GM21619 (cell line): ENCODE measurements around the gene GPR107.

Source experiments
- ATAC-seq: cut with Tn5 transposase; IDR thresholded peaks from one replicate; pipeline ENCODE4 v1.9.1; 2021; ENCODE audit not compliant: unreplicated experiment

The GPR107 gene

GRCh38 chr9:130155647-130156046 is 101.9 kb downstream of the GPR107 start:
- ATAC-seq, result no peak

- no peak for ATAC-seq
Observed at GRCh38 chr9:130156672-130157071, 103.0 kb downstream of the GPR107 start.

- no peak for ATAC-seq
Observed at GRCh38 chr9:130157079-130157478, 103.4 kb downstream of the GPR107 start.

GRCh38 chr9:130158001-130158400 is 104.3 kb downstream of the GPR107 start:
- no peak for ATAC-seq

GRCh38 chr9:130159057-130159456 is 105.4 kb downstream of the GPR107 start:
- ATAC-seq, result no peak

GRCh38 chr9:130159915-130160670 is 106.4 kb downstream of the GPR107 start:
- ATAC-seq, result no peak

- ATAC-seq, result no peak
Observed at GRCh38 chr9:130160862-130161470, 107.3 kb downstream of the GPR107 start.

GRCh38 chr9:130165579-130165978 is 111.9 kb downstream of the GPR107 start:
- ATAC-seq, result no peak

GRCh38 chr9:130166399-130166798 is 112.7 kb downstream of the GPR107 start:
- ATAC-seq, result no peak

- no peak for ATAC-seq
Observed at GRCh38 chr9:130167927-130168326, 114.2 kb downstream of the GPR107 start.

- ATAC-seq, result no peak
Observed at GRCh38 chr9:130171226-130172148, 117.8 kb downstream of the GPR107 start.

- ATAC-seq, result no peak
Observed at GRCh38 chr9:130172161-130172857, 118.6 kb downstream of the GPR107 start, which contains the start of gene NCS1. NCS1 (plus strand) TSS chr9:130172404; CDS start chr9:130172664, 260 bp downstream.

GRCh38 chr9:130172858-130173665 is 119.4 kb downstream of the GPR107 start:
- no peak for ATAC-seq

GRCh38 chr9:130173666-130173983 is 119.9 kb downstream of the GPR107 start:
- no peak for ATAC-seq

GRCh38 chr9:130174025-130174424 is 120.3 kb downstream of the GPR107 start:
- no peak for ATAC-seq

GRCh38 chr9:130174920-130175321 is 121.2 kb downstream of the GPR107 start:
- ATAC-seq, result no peak

GRCh38 chr9:130175355-130175754 is 121.6 kb downstream of the GPR107 start:
- ATAC-seq, result no peak

- ATAC-seq, result no peak
Observed at GRCh38 chr9:130176760-130177159, 123.1 kb downstream of the GPR107 start.

GRCh38 chr9:130177898-130178805 is 124.4 kb downstream of the GPR107 start:
- no peak for ATAC-seq
